HPDE6-E6E7 (cell line): Measurements from ENCODE around the gene TSPAN3.

Experiments
- DNase-seq: peaks from one replicate; pipeline ENCODE4 v3.0.0; 2011; ENCODE audit warnings: missing footprints; ENCODE audit errors: extremely low spot score

The TSPAN3 gene

GRCh38 chr15:77023576-77024272 is 47.2 kb downstream of the TSPAN3 start:
- no peak for DNase-seq

DNA sequence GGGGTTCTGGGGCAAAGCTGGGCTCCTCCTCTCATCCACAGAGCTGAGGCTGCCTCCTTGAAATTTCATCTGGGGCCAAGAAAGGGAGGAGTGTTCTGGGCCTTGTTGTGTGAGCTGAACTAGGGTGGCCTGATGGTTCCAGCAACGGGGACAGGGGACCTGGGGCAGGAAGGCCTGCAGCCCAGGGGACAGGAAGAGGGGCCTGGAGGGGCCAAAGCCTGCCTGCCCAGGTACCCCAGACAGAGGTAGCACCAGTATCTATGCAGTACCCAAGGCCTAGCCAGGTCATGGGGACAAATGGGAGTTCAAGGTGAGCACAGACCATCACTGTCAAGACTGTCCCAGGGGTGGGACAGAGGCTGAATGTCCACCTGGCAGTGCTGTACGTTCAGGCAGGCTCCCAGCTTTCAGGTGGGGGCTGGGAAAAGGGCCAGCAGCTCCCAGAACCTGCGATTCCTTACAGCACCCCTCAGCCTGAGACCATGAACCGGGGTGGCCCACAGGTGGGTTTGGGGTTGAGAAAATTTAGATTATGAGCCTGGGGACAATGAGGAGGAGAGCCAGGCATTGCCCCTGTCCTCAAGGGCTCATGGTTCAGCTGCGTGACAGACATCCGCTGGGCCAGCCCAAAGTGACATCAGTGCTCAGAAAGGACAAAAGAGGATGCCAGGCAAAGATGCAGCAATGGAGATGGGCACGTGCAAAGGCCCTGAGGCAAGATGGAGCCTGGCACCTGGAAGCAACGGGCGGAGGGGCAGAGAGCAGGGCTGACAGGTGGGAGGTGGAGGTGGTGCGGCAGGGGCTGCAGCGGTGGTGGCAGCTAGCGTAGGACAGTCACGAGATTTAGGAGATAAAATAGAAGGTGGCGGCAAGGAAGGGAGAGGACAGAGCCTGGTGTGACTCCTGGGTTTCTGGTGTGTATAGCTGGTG is 48.0 kb downstream of the TSPAN3 start:
- no peak for DNase-seq

GRCh38 chr15:77021803-77022381 is 49.0 kb downstream of the TSPAN3 start:
- no peak for DNase-seq

- DNase-seq, result no peak
Observed at GRCh38 chr15:77021088-77021481, 49.8 kb downstream of the TSPAN3 start.

GRCh38 chr15:77020348-77021087 is 50.4 kb downstream of the TSPAN3 start:
- DNase-seq, result no peak

DNA sequence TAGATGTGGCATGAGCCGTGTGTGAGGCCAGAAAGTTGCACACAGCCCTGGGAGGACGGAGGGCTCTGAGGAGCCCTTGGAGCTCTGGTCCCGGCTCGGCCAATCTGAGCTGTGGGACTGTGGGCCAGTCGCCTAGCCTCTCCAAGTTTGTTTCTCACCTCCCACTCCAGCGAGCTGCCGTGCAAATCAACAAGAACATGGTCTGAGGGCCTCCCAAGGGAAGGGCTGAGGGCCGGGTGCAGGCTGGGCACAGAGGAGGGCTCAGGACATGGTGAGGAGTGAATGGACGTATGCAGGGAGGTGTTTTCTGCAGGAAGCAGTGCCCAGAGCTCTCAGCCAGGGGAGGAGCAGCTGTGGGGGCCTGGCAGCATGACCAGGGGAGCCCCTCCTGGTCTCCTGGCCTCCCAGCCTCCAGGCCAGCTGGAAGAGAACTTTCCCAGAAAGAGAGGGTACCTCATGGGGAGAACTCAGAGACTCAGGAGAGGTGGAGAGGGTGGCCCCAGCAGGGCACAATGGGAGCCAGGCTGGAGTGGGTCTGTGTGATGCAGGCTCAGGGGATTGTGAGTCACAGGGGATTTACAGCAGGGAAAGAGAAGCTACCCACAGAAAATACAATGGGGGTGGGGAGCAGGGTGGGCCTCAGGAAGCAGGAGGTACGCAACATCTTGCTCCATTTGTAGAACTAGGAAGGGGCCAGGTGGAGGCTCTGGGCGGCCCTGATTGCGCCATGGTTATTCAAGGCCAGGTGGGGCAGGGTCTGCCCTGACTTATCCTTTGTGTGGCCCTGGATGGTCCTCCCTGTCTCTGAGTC is 51.2 kb downstream of the TSPAN3 start:
- no peak for DNase-seq

- no peak for DNase-seq
Observed at GRCh38 chr15:77018796-77019505, 52.0 kb downstream of the TSPAN3 start.

- no peak for DNase-seq
Observed at GRCh38 chr15:77017761-77018720, 52.9 kb downstream of the TSPAN3 start.

GRCh38 chr15:77017091-77017660 is 53.7 kb downstream of the TSPAN3 start:
- no peak for DNase-seq

- no peak for DNase-seq
Observed at GRCh38 chr15:77016321-77016695, 54.6 kb downstream of the TSPAN3 start.

- DNase-seq, result no peak
Observed at GRCh38 chr15:77015646-77016320, 55.1 kb downstream of the TSPAN3 start.

- DNase-seq, result no peak
Observed at GRCh38 chr15:77014132-77015081, 56.5 kb downstream of the TSPAN3 start.

GRCh38 chr15:77013776-77014131 is 57.2 kb downstream of the TSPAN3 start:
- peak; percentile 63 for DNase-seq

- DNase-seq, result no peak
Observed at GRCh38 chr15:77012868-77013267, 58.0 kb downstream of the TSPAN3 start.

DNA sequence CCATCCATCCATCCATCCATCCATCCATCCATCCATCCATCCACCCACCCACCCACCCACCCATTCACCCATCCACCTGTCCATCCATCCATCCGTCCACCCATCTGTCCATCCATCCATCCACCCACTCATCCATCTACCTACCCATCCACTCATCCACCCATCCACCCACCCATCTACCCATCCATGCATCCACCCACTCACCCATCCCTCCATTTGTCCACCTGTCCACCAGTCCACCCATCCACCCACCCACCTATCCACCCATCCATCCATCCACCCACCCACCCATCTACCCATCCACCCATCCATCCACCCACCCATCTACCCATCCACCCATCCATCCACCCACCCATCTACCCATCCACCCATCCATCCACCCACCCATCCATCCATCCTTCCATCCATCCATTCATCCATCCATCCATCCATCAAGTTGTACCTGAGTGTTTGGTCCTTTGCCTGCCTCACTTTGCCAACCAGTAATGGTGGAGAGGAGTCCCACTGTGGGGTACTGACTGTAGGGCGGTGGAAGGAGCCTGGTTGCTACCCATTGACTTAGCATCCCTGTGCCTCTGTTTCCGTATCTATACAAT is 58.7 kb downstream of the TSPAN3 start:
- DNase-seq, result no peak

GRCh38 chr15:77010857-77011256 is 60.1 kb downstream of the TSPAN3 start:
- no peak for DNase-seq

DNA sequence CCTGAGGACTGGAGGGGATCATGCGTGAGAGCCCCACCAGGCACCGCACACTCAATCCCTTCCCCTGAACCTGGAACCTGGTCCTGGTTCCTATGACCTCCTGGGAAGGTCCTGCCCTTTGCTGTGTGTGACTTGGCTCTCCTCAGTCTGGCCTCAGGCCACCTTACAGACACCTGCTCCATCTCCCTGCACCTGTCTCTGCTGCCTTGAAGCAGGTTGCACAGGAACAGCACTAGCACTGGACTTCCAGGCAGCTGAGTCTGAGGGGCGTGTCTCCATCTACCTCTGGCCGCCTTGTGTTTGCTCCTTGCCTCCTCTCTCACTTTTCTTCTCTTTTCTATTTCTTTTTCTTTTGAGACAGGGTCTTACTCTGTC is 60.6 kb downstream of the TSPAN3 start:
- DNase-seq, result no peak
